ENCODE measurements around the gene ALG14. TPM values are rescaled to one million over a fixed set of nuclear protein-coding genes. Genes with fewer than 3 reads are reported as not detected.

The ALG14 gene
- total RNA-seq, 1 experiment from 2014 or later: 13.0 TPM

GRCh38 chr1:95073446-95073845 lies 695 bp upstream of the ALG14 start:
- no TSS peak for BruUV-seq (replicated peaks)
- no peaks in the 10 kb centered on the region for H3K36me3 Mint-ChIP-seq (ENCODE audit: insufficient read depth, unreplicated experiment)
- peaks cover 9% of the 10 kb centered on the region for H3K4me1 Mint-ChIP-seq (ENCODE audit: insufficient read depth, unreplicated experiment)
- ChIA-PET CTCF (interaction anchor here (0.5 to 4.4 kb wide), 8 partner anchors 11 to 474 kb away, joined by 3 to 49 read pairs (median 5); partner anchors contain the start of genes RWDD3 and TLCD4), POLR2A (interaction anchor here (0.5 to 2.6 kb wide), 18 partner anchors 11 to 344 kb away, joined by 3 to 23 read pairs (median 4); partner anchors contain the start of genes RWDD3 and TLCD4)
- no peaks in the 10 kb centered on the region for H3K27me3 Mint-ChIP-seq (ENCODE audit: insufficient read depth, unreplicated experiment)
- intact Hi-C loops (cut with micrococcal nuclease): loop anchor here (2.0 kb wide), 1 partner anchor 43 kb away; the partner anchor contains the start of gene TLCD4
- no peak for DNase-seq (ENCODE audit: unreplicated experiment)
- peak overlapping the region; percentile 90 for H3K27ac Mint-ChIP-seq (ENCODE audit: low read depth, unreplicated experiment)
- no peak for TF ChIP-seq CTCF (IDR thresholded peaks at IDR 0.05; ENCODE audit: unreplicated experiment)
- no peaks in the 10 kb centered on the region for H3K9me3 Mint-ChIP-seq (ENCODE audit: unreplicated experiment)
- peak overlapping the region; percentile 84 for H3K4me3 Mint-ChIP-seq (ENCODE audit: unreplicated experiment)

DNA sequence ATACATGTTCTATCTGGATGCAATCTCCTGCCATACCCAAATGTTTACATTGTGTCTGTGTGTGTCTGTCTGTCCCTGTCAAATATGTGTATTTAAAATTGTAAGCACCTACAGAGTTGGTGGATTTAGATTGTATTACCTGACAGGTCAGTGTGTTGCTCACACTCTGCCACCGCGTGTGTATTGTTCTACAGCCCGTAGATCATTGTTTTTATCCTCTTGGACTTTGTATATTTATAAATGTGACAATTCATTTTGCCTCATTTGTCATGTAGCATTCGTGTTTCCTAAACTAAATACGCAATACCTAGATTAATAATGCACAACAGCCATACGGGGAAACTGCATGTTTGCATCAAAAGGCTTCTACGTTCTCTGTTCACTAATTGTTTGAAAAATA lies 634 bp downstream of the ALG14 start:
- Mint-ChIP-seq H3K4me3 (ENCODE audit: unreplicated experiment) (peak overlapping the region; percentile 84), H3K36me3 (ENCODE audit: insufficient read depth, unreplicated experiment) (no peaks in the 10 kb centered on the region), H3K27me3 (ENCODE audit: insufficient read depth, unreplicated experiment) (no peaks in the 10 kb centered on the region), H3K27ac (ENCODE audit: low read depth, unreplicated experiment) (peak overlapping the region; percentile 90), H3K4me1 (ENCODE audit: insufficient read depth, unreplicated experiment) (peaks cover 9% of the 10 kb centered on the region), H3K9me3 (ENCODE audit: unreplicated experiment) (no peaks in the 10 kb centered on the region)
- POLR2A ChIA-PET: interaction anchor here (0.7 to 2.6 kb wide), 9 partner anchors 10 to 217 kb away, joined by 3 to 21 read pairs (median 4); partner anchors contain the start of genes RWDD3 and TLCD4
- no peak for TF ChIP-seq CTCF (IDR thresholded peaks at IDR 0.05; ENCODE audit: unreplicated experiment)
- CTCF ChIA-PET: interaction anchor here (1.0 to 3.0 kb wide), 2 partner anchors 45 to 161 kb away, joined by 3 to 16 read pairs; partner anchors contain the start of genes RWDD3 and TLCD4
- intact Hi-C loops (cut with micrococcal nuclease): loop anchor here (1.0 to 2.0 kb wide), 2 partner anchors 45 to 162 kb away; partner anchors contain the start of genes RWDD3 and TLCD4
- no peak for DNase-seq (ENCODE audit: unreplicated experiment)
- BruUV-seq (replicated peaks): TSS peak; percentile 70

GRCh38 chr1:95071539-95071938 lies 1.2 kb downstream of the ALG14 start:
- POLR2A ChIA-PET: interaction anchor here (0.7 to 2.6 kb wide), 4 partner anchors 44 to 217 kb away, joined by 3 to 21 read pairs (median 7); partner anchors contain the start of genes RWDD3 and TLCD4
- Mint-ChIP-seq H3K27ac (ENCODE audit: low read depth, unreplicated experiment) (peak overlapping the region; percentile 90), H3K9me3 (ENCODE audit: unreplicated experiment) (no peaks in the 10 kb centered on the region), H3K4me1 (ENCODE audit: insufficient read depth, unreplicated experiment) (peaks cover 9% of the 10 kb centered on the region), H3K27me3 (ENCODE audit: insufficient read depth, unreplicated experiment) (no peaks in the 10 kb centered on the region), H3K4me3 (ENCODE audit: unreplicated experiment) (peak overlapping the region; percentile 84), H3K36me3 (ENCODE audit: insufficient read depth, unreplicated experiment) (no peaks in the 10 kb centered on the region)
- CTCF ChIA-PET: interaction anchor here (1.0 kb wide), 1 partner anchor 46 kb away, joined by 3 read pairs; the partner anchor contains the start of gene TLCD4
- DNase-seq (ENCODE audit: unreplicated experiment): no peak
- BruUV-seq (replicated peaks): no TSS peak
- intact Hi-C loops (cut with micrococcal nuclease): no loop called here
- no peak for TF ChIP-seq CTCF (IDR thresholded peaks at IDR 0.05; ENCODE audit: unreplicated experiment)

DNA sequence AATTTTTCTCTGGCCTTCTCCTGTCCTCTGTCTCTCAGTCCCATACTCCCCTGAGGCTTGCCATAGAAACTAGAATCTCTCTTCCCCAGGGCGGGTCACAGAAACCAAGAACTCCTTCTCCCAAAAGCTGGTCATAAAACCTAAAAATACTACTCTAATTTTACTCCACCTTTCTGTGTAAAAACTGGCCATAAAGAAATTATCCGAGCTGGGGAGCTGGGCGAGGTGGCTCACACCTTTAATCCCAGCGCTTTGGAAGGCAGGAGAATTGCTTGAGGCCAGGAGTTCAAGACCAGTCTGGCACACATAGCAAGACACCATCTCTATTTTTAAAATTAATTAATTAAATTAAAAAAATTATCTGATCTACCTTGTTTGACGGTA lies 3.0 kb downstream of the ALG14 start:
- DNase-seq (ENCODE audit: unreplicated experiment): no peak
- POLR2A ChIA-PET: interaction anchor here (0.7 kb wide), 1 partner anchor 150 kb away, joined by 3 read pairs; no protein-coding TSS in a partner anchor
- CTCF ChIA-PET: interaction anchor here (0.9 kb wide), 1 partner anchor 15 kb away, joined by 3 read pairs; no protein-coding TSS in a partner anchor
- no peak overlapping the region for H3K4me3 Mint-ChIP-seq (ENCODE audit: unreplicated experiment)
- H3K27me3 Mint-ChIP-seq (ENCODE audit: insufficient read depth, unreplicated experiment): no peaks in the 10 kb centered on the region
- BruUV-seq (replicated peaks): no TSS peak
- TF ChIP-seq CTCF (IDR thresholded peaks at IDR 0.05; ENCODE audit: unreplicated experiment): no peak
- H3K9me3 Mint-ChIP-seq (ENCODE audit: unreplicated experiment): no peaks in the 10 kb centered on the region
- intact Hi-C loops (cut with micrococcal nuclease): no loop called here
- H3K27ac Mint-ChIP-seq (ENCODE audit: low read depth, unreplicated experiment): no peak overlapping the region
- H3K4me1 Mint-ChIP-seq (ENCODE audit: insufficient read depth, unreplicated experiment): peaks cover 9% of the 10 kb centered on the region
- H3K36me3 Mint-ChIP-seq (ENCODE audit: insufficient read depth, unreplicated experiment): no peaks in the 10 kb centered on the region
